ENCODE data around the gene ORMDL1. TPM values are rescaled to one million over a fixed set of nuclear protein-coding genes. Genes with fewer than 3 reads are reported as not detected.

ORMDL1 gene
- total and polyA plus RNA-seq, 4 donors = 22.1 to 64.9 (median 34.2) TPM

DNA sequence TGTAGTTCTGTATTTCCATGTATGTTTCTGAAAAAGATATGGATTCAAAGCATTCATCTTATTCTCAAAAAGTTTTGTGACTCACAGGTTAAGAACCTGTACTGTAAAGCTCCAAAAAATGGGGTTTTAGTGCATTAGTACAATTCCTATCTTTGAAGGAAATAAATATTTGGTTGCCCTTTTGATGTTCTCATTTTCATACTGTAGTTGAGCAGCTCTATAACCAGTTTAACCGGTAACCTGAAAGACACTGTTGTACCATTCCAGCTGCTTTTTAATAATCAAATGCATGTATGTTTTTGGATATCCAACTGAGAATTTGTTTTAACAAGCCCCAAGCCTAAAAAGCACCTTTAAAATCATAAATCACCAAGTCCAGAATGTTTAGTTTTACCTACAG lies 11.9 kb downstream of the ORMDL1 start:
- H3K27me3 ChIP-seq (ENCODE audit: control insufficient read depth in 4 of 4, insufficient read depth in 4 of 4, low read length in 3 of 4) = no peaks in the 10 kb centered on the region
- no peak overlapping the region for H3K9ac ChIP-seq (ENCODE audit: low read depth in 1 of 2, low read length in 2 of 2)
- no peak for TF ChIP-seq RAD21 (IDR thresholded peaks at IDR 0.05)
- no peak for TF ChIP-seq TAF1 (conservative IDR thresholded peaks at IDR 0.05)
- H3K9me3 ChIP-seq (ENCODE audit: control insufficient read depth in 4 of 4, low read length in 3 of 4) = no peaks in the 10 kb centered on the region
- H3K4me1 ChIP-seq (ENCODE audit: control insufficient read depth in 4 of 4, insufficient read depth in 4 of 4, low read length in 3 of 4) = no peaks in the 10 kb centered on the region
- no peak for DNase-seq (ENCODE audit: low spot score)
- peaks cover 0 to 52% (median 35%) of the 10 kb centered on the region in 4 donors for H3K36me3 ChIP-seq (ENCODE audit: control insufficient read depth in 4 of 4, insufficient read depth in 3 of 4, low read depth in 1 of 4, low read length in 3 of 4)
- H3K27ac ChIP-seq (ENCODE audit: low read depth in 1 of 2, low read length in 2 of 2) = no peak overlapping the region
- no peak overlapping the region for H3K4me3 ChIP-seq (ENCODE audit: low read depth in 1 of 3, low read length in 3 of 3)
- WGBS = 97% methylated on average over 1 of the region's 1 CpG

- H3K9me3 ChIP-seq (ENCODE audit: control insufficient read depth in 4 of 4, low read length in 3 of 4) = no peaks in the 10 kb centered on the region
- 61% methylated on average over 6 of the region's 6 CpGs for WGBS
- H3K9ac ChIP-seq (ENCODE audit: low read depth in 1 of 2, low read length in 2 of 2) = no peak overlapping the region
- H3K4me3 ChIP-seq (ENCODE audit: low read depth in 1 of 3, low read length in 3 of 3) = no peak overlapping the region
- TF ChIP-seq, protein P1, sequence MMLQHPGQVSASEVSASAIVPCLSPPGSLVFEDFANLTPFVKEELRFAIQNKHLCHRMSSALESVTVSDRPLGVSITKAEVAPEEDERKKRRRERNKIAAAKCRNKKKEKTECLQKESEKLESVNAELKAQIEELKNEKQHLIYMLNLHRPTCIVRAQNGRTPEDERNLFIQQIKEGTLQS (IDR thresholded peaks at IDR 0.05) = no peak
- TF ChIP-seq HNF4A (conservative IDR thresholded peaks at IDR 0.05) = no peak
- TF ChIP-seq, protein P2, sequence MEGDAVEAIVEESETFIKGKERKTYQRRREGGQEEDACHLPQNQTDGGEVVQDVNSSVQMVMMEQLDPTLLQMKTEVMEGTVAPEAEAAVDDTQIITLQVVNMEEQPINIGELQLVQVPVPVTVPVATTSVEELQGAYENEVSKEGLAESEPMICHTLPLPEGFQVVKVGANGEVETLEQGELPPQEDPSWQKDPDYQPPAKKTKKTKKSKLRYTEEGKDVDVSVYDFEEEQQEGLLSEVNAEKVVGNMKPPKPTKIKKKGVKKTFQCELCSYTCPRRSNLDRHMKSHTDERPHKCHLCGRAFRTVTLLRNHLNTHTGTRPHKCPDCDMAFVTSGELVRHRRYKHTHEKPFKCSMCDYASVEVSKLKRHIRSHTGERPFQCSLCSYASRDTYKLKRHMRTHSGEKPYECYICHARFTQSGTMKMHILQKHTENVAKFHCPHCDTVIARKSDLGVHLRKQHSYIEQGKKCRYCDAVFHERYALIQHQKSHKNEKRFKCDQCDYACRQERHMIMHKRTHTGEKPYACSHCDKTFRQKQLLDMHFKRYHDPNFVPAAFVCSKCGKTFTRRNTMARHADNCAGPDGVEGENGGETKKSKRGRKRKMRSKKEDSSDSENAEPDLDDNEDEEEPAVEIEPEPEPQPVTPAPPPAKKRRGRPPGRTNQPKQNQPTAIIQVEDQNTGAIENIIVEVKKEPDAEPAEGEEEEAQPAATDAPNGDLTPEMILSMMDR (IDR thresholded peaks at IDR 0.05; ENCODE audit: low read depth, low read length, missing input control) = no peak
- no peak for TF ChIP-seq RAD21 (IDR thresholded peaks at IDR 0.05)
- no peak for TF ChIP-seq MAX (IDR thresholded peaks at IDR 0.05)
- TF ChIP-seq SP1 (IDR thresholded peaks at IDR 0.05) = no peak
- no peak for TF ChIP-seq FOXA1 (IDR thresholded peaks at IDR 0.05)
- TF ChIP-seq, protein P3, sequence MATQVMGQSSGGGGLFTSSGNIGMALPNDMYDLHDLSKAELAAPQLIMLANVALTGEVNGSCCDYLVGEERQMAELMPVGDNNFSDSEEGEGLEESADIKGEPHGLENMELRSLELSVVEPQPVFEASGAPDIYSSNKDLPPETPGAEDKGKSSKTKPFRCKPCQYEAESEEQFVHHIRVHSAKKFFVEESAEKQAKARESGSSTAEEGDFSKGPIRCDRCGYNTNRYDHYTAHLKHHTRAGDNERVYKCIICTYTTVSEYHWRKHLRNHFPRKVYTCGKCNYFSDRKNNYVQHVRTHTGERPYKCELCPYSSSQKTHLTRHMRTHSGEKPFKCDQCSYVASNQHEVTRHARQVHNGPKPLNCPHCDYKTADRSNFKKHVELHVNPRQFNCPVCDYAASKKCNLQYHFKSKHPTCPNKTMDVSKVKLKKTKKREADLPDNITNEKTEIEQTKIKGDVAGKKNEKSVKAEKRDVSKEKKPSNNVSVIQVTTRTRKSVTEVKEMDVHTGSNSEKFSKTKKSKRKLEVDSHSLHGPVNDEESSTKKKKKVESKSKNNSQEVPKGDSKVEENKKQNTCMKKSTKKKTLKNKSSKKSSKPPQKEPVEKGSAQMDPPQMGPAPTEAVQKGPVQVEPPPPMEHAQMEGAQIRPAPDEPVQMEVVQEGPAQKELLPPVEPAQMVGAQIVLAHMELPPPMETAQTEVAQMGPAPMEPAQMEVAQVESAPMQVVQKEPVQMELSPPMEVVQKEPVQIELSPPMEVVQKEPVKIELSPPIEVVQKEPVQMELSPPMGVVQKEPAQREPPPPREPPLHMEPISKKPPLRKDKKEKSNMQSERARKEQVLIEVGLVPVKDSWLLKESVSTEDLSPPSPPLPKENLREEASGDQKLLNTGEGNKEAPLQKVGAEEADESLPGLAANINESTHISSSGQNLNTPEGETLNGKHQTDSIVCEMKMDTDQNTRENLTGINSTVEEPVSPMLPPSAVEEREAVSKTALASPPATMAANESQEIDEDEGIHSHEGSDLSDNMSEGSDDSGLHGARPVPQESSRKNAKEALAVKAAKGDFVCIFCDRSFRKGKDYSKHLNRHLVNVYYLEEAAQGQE (IDR thresholded peaks at IDR 0.05) = no peak
- no peak for DNase-seq (ENCODE audit: low spot score)
- H3K27me3 ChIP-seq (ENCODE audit: control insufficient read depth in 4 of 4, insufficient read depth in 4 of 4, low read length in 3 of 4) = no peaks in the 10 kb centered on the region
- no peaks in the 10 kb centered on the region for H3K4me1 ChIP-seq (ENCODE audit: control insufficient read depth in 4 of 4, insufficient read depth in 4 of 4, low read length in 3 of 4)
- H3K36me3 ChIP-seq (ENCODE audit: control insufficient read depth in 4 of 4, insufficient read depth in 3 of 4, low read depth in 1 of 4, low read length in 3 of 4) = peaks cover 0 to 52% (median 32%) of the 10 kb centered on the region in 4 donors
- no peak overlapping the region for H3K27ac ChIP-seq (ENCODE audit: low read depth in 1 of 2, low read length in 2 of 2)
Measured at GRCh38 chr2:189770590-189771322, 13.4 kb downstream of the ORMDL1 start.
